K562 (cell line): Measurements from ENCODE around the gene ANO6. TPM values are rescaled to one million over a fixed set of nuclear protein-coding genes. Genes with fewer than 3 reads are reported as not detected.

Experiments used
- ATAC-seq: fragments of 200-7000 bp; cut with Tn5 transposase; 3 replicates; pipeline ENCODE4 v1.9.1; 2020; ENCODE audit warnings: moderate library complexity
- BruUV-seq: library from RNA; stranded (reverse); fragments of 400-500 nt; replicated peaks from 2 replicates; lab custom pipeline; 2021; lab: Mats Ljungman, UMichigan
- CTCF ChIA-PET: fragments of 300-600 bp; formaldehyde crosslinking; extraction: SDS; loops from one replicate; lab custom pipeline; 2021; ENCODE audit warnings: low intra/inter-chr PET ratio; lab: Yijun Ruan, JAX
- POLR2A ChIA-PET: fragments of 300-600, 350-650 bp; sonication (Branson Sonifier 250); formaldehyde crosslinking; extraction: SDS; loops from one replicate; lab custom pipeline; 2021; ENCODE audit warnings: antibody characterized with exemption, inconsistent platforms; lab: Yijun Ruan, JAX
- DNase-seq, 4 experiments: peaks; one replicate each; pipeline versions ENCODE4 v3.0.0 to v3.0.0-alpha.2; 2011 to 2018; ENCODE audit warnings: low spot score in 3 of 4, mixed read lengths in 3 of 4; ENCODE audit errors: extremely low read depth in 1 of 4
- FAIRE-seq: peaks from 2 replicates; lab custom pipeline; 2011; peaks lifted over from hg19 to GRCh38; lab: Jason Lieb, UNC
- H2AFZ ChIP-seq: 2 replicates; pipeline ENCODE4 v1.6.0; 2011; ENCODE audit warnings: low read depth, low read length, control low read depth, inconsistent platforms
- H3K27ac ChIP-seq: fragments of 200-600 bp; 3 replicates; pipeline ENCODE4 v1.8.0; 2011; ENCODE audit warnings: low read depth, mild to moderate bottlenecking, control low read depth, inconsistent platforms, low read length, moderate library complexity, mixed read lengths; ENCODE audit errors: extremely low read depth
- H3K27me3 ChIP-seq, 2 experiments: fragments of 300-600 bp in 1 of 2; 2 replicates in 1 of 2; 3 replicates in 1 of 2; pipeline versions ENCODE4 v1.6.0 to v1.8.0; 2011; ENCODE audit warnings: inconsistent platforms in 2 of 2, low read length in 2 of 2, mild to moderate bottlenecking in 1 of 2, mixed read lengths in 1 of 2, moderate library complexity in 1 of 2; ENCODE audit not compliant: control insufficient read depth in 2 of 2, insufficient read depth in 2 of 2
- H3K36me3 ChIP-seq: fragments of 300-600 bp; 3 replicates; pipeline ENCODE4 v1.8.0; 2011; ENCODE audit warnings: mild to moderate bottlenecking, low read length, inconsistent platforms; ENCODE audit not compliant: control insufficient read depth, insufficient read depth
- H3K4me1 ChIP-seq, 2 experiments: fragments of 200-600 bp in 1 of 2; replicated peaks in 1 of 2; 2 replicates in 1 of 2; 3 replicates in 1 of 2; pipeline versions ENCODE4 v1.5.1 to v1.8.0; 2011; ENCODE audit warnings: inconsistent platforms in 2 of 2, low read length in 2 of 2, mild to moderate bottlenecking in 1 of 2, mixed read lengths in 1 of 2, moderate library complexity in 1 of 2; ENCODE audit not compliant: control insufficient read depth in 2 of 2, insufficient read depth in 2 of 2
- H3K4me2 ChIP-seq: 2 replicates; pipeline ENCODE4 v1.6.1; 2011; ENCODE audit warnings: low read length, control low read depth, inconsistent platforms, mixed read lengths; ENCODE audit not compliant: insufficient read depth
- H3K4me3 ChIP-seq: fragments of 200-600 bp; sonication (generic), shearing (Covaris generic); 2 replicates; pipeline ENCODE4 v1.5.1; 2016; ENCODE audit warnings: control low read depth, inconsistent platforms
- H3K79me2 ChIP-seq: fragments of 200-600 bp; 3 replicates; pipeline ENCODE4 v1.8.0; 2011; ENCODE audit warnings: low read length, inconsistent platforms; ENCODE audit not compliant: control insufficient read depth, insufficient read depth
- H3K9ac ChIP-seq, 2 experiments: 2 replicates each; pipeline versions ENCODE4 v1.6.0 to v1.6.1; 2011; ENCODE audit warnings: low read depth in 2 of 2, low read length in 2 of 2, control low read depth in 1 of 2, inconsistent platforms in 1 of 2, mild to moderate bottlenecking in 1 of 2, mixed read lengths in 1 of 2; ENCODE audit not compliant: insufficient read depth in 1 of 2
- H3K9me1 ChIP-seq: one replicate; pipeline ENCODE4 v1.6.0; 2011; ENCODE audit warnings: inconsistent platforms, mild to moderate bottlenecking, low read length, moderate library complexity; ENCODE audit not compliant: control insufficient read depth, insufficient read depth
- H3K9me3 ChIP-seq: replicated peaks from 2 replicates; pipeline ENCODE4 v1.5.1; 2011; ENCODE audit warnings: low read depth, low read length, inconsistent platforms; ENCODE audit not compliant: control insufficient read depth, insufficient read depth
- H4K20me1 ChIP-seq: replicated peaks from 2 replicates; pipeline ENCODE4 v1.6.1; 2011; ENCODE audit warnings: low read length, inconsistent platforms, mixed read lengths; ENCODE audit not compliant: control insufficient read depth, insufficient read depth
- MCM2 ChIP-seq: fragments of 450-650 bp; IDR thresholded peaks from 2 replicates; pipeline ENCODE4 v1.6.1; 2017; ENCODE audit warnings: low read depth, mild to moderate bottlenecking
- MTA3 ChIP-seq: fragments of 450-650 bp; formaldehyde crosslinking; IDR thresholded peaks from 2 replicates; pipeline ENCODE4 v1.6.1; 2017; ENCODE audit warnings: mild to moderate bottlenecking, borderline replicate concordance
- ZBTB7A ChIP-seq: IDR thresholded peaks from 2 replicates; pipeline ENCODE4 v1.6.1; 2011; ENCODE audit warnings: low read depth, mild to moderate bottlenecking, low read length, moderate library complexity, borderline replicate concordance; ENCODE audit not compliant: control insufficient read depth
- WGBS: fragments of 100-300 bp; shearing (Covaris generic); methylation state at CpG from one replicate; pipeline ENCODE4 v1.1.6; 2016; ENCODE audit warnings: low coverage, mixed read lengths; ENCODE audit not compliant: insufficient coverage; ENCODE audit errors: missing lambda C conversion rate; 5-methylcytosine and 5-hydroxymethylcytosine counted together
- in situ Hi-C: fragments of 300-500 bp; cut with MboI; formaldehyde crosslinking; loops from 4 replicates; pipeline ENCODE4 v1.15.0; 2018; ENCODE audit warnings: inconsistent platforms, mixed read lengths
- intact Hi-C: fragments of 100-400 bp; cut with micrococcal nuclease; formaldehyde crosslinking; loops from 2 replicates; pipeline ENCODE4 v1.14.2; 2022
- polyA plus RNA-seq, 8 experiments: library from polyadenylated mRNA; depleted of rRNA in 4 of 8; stranded (reverse) in 5 of 8; unstranded in 3 of 8; fragments of >200 nt; fragmentation: Nextera tagmentation in 2 of 8; fragmentation: Illumina TruSeq in 1 of 8; extraction: Ambion mirVana in 2 of 8; extraction: Trizol in 1 of 8; gene quantifications; 2 replicates each; pipeline versions ENCODE4 v1.2.1 to v1.2.3, GENCODE V29; 2011 to 2014; ENCODE audit warnings: inconsistent platforms in 1 of 8, missing spikeins in 1 of 8
- total RNA-seq, 7 experiments: library from RNA; depleted of rRNA in 6 of 7; stranded (reverse); fragments of >200 nt in 6 of 7; fragmentation: Illumina TruSeq in 2 of 7; extraction: Trizol in 2 of 7; gene quantifications; 2 replicates each; pipeline versions ENCODE4 v1.2.1 to v1.2.3, GENCODE V29; 2011 to 2021; ENCODE audit warnings: low replicate concordance in 1 of 7
- TF ChIP-seq, protein P1 (sequence below): fragments of 450-650 bp; IDR thresholded peaks from 2 replicates; pipeline ENCODE4 v1.6.1; 2017; ENCODE audit warnings: antibody characterized with exemption, mild to moderate bottlenecking
- TF ChIP-seq, protein P2 (sequence below): fragments of 450-650 bp; formaldehyde crosslinking; IDR thresholded peaks from 2 replicates; pipeline ENCODE4 v1.4.0; 2022; ENCODE audit warnings: mild to moderate bottlenecking, moderate library complexity

Gene ANO6
- total and polyA plus RNA-seq, 9 of the 15 experiments (the other 6 are each of a cell fraction or from before 2014, with no cell fraction given): 3.5 to 24.7 (median 20.3) TPM

DNA sequence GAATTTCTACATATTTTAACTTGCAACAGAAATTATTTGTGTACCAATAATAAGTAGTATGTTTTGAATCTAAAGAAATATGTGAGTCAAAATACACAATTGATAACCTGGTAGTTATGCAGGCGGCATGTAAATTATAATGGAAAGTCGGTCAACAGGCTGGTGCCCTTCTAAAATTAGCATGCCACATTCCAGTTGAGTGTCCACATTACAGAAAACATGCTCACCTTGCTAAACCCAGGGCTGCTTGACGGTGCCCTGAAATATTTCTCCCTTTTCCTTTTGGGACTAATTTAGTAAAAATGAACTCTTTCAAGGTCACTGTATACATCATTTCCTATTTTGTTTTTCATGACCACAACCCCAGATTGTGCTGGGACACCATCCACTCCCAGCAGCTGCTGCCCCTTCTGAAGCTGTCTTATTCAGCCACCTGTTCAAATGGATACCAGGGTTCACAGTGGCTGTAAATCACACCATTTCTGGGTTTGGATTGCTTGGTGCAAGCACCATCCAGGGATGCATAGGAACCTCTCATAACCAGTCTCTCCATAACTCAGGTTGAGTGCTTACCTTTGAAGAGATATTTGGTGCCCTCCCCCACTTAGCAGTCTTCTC is 110.6 kb downstream of the ANO6 start (continued):
- TF ChIP-seq, protein P1, sequence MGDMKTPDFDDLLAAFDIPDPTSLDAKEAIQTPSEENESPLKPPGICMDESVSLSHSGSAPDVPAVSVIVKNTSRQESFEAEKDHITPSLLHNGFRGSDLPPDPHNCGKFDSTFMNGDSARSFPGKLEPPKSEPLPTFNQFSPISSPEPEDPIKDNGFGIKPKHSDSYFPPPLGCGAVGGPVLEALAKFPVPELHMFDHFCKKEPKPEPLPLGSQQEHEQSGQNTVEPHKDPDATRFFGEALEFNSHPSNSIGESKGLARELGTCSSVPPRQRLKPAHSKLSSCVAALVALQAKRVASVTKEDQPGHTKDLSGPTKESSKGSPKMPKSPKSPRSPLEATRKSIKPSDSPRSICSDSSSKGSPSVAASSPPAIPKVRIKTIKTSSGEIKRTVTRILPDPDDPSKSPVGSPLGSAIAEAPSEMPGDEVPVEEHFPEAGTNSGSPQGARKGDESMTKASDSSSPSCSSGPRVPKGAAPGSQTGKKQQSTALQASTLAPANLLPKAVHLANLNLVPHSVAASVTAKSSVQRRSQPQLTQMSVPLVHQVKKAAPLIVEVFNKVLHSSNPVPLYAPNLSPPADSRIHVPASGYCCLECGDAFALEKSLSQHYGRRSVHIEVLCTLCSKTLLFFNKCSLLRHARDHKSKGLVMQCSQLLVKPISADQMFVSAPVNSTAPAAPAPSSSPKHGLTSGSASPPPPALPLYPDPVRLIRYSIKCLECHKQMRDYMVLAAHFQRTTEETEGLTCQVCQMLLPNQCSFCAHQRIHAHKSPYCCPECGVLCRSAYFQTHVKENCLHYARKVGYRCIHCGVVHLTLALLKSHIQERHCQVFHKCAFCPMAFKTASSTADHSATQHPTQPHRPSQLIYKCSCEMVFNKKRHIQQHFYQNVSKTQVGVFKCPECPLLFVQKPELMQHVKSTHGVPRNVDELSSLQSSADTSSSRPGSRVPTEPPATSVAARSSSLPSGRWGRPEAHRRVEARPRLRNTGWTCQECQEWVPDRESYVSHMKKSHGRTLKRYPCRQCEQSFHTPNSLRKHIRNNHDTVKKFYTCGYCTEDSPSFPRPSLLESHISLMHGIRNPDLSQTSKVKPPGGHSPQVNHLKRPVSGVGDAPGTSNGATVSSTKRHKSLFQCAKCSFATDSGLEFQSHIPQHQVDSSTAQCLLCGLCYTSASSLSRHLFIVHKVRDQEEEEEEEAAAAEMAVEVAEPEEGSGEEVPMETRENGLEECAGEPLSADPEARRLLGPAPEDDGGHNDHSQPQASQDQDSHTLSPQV: no peak
- TF ChIP-seq, protein P2, sequence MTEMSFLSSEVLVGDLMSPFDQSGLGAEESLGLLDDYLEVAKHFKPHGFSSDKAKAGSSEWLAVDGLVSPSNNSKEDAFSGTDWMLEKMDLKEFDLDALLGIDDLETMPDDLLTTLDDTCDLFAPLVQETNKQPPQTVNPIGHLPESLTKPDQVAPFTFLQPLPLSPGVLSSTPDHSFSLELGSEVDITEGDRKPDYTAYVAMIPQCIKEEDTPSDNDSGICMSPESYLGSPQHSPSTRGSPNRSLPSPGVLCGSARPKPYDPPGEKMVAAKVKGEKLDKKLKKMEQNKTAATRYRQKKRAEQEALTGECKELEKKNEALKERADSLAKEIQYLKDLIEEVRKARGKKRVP: no peak
- no peak for TF ChIP-seq MTA3
- no peak for TF ChIP-seq MCM2

DNA sequence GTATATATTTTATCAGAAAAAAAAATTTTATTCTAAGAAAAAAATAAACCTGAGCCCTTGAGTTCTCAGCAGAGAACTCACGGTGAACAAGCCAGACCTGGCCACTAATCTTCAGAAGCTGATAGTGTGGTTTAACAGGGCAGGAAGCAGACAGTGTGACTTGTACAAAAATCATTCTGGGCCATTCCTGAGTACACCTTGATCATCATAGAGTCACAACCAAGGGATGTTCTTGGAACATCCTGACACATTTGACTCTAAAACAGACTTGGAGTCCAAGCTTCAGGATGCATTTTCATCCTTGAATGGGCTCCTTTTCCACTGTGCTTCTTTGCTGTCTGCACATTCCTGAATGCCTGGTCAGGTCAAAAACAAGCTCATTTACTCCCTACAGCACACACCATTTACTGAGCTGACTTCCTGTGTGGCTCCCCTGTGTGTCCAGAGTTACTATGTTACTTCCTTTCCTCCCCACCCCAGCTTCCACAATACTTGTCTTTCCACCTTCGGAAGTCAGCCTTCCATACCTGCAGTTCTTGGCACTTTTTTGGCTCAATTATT is 112.0 kb downstream of the ANO6 start:
- Histone ChIP-seq H3K9me3 (no peaks in the 10 kb centered on the region), H3K9me1 (no peaks in the 10 kb centered on the region), H3K9ac (no peak overlapping the region), H3K79me2 (no peaks in the 10 kb centered on the region), H4K20me1 (no peaks in the 10 kb centered on the region), H3K4me3 (no peak overlapping the region), H3K4me1 (no peaks in the 10 kb centered on the region; a peak in 1 of 5 replicates), H3K36me3 (0 out of 3 replicates have a peak, but pooled peaks cover 2% of the 10 kb centered on the region), H2AFZ (no peak overlapping the region), H3K27ac (no peak overlapping the region), H3K27me3 (no peaks in the 10 kb centered on the region), H3K4me2 (no peak overlapping the region)
- ChIA-PET CTCF (no interaction called here), POLR2A (no interaction called here)
- DNase-seq (no peak), FAIRE-seq (no peak), ATAC-seq (no peak; the same call in 2 of the 3 replicates)
- intact Hi-C loops: no loop called here
- no TSS peak for BruUV-seq
- in situ Hi-C loops: no loop called here
- 74% methylated on average over 2 of the region's 2 CpGs for WGBS
- no peak for TF ChIP-seq ZBTB7A
